Endothelial cell (in vitro differentiated cells): Measurements from ENCODE around the gene CLIC4. TPM values are rescaled to one million over a fixed set of nuclear protein-coding genes. Genes with fewer than 3 reads are reported as not detected.

Source experiments
- DNase-seq: peaks from one replicate; pipeline ENCODE4 v3.0.0; 2021; ENCODE audit warnings: low spot score
- H3K27ac Mint-ChIP-seq: one replicate; pipeline ENCODE4 v1.8.0; 2021; ENCODE audit warnings: mixed read lengths, inconsistent platforms; ENCODE audit not compliant: unreplicated experiment
- H3K27me3 Mint-ChIP-seq: one replicate; pipeline ENCODE4 v1.8.0; 2021; ENCODE audit warnings: mild to moderate bottlenecking, moderate library complexity, mixed read lengths, inconsistent platforms; ENCODE audit not compliant: unreplicated experiment
- H3K36me3 Mint-ChIP-seq: one replicate; pipeline ENCODE4 v1.8.0; 2021; ENCODE audit warnings: mild to moderate bottlenecking, low read depth, mixed read lengths, inconsistent platforms; ENCODE audit not compliant: unreplicated experiment
- H3K4me1 Mint-ChIP-seq: one replicate; pipeline ENCODE4 v1.8.0; 2021; ENCODE audit warnings: mild to moderate bottlenecking, mixed read lengths, inconsistent platforms; ENCODE audit not compliant: unreplicated experiment
- H3K4me3 Mint-ChIP-seq: one replicate; pipeline ENCODE4 v1.8.0; 2021; ENCODE audit warnings: mild to moderate bottlenecking, mixed read lengths, inconsistent platforms; ENCODE audit not compliant: unreplicated experiment
- H3K9me3 Mint-ChIP-seq: one replicate; pipeline ENCODE4 v1.8.0; 2021; ENCODE audit warnings: mixed read lengths, inconsistent platforms; ENCODE audit not compliant: unreplicated experiment
- total RNA-seq: library from RNA; stranded (reverse); fragmentation: NEBNext Ultra II Directional; extraction: Animal tissue kit (Norgen Biotek cat#: 25700); gene quantifications from one replicate; pipeline ENCODE4 v1.2.1, GENCODE V29; 2021; ENCODE audit not compliant: unreplicated experiment
- TF ChIP-seq, protein P1 (sequence below): fragments of 200-600 bp; sonication (generic); IDR thresholded peaks from one replicate; pipeline ENCODE4 v1.5.0; 2021; ENCODE audit warnings: antibody characterized with exemption; ENCODE audit not compliant: unreplicated experiment

CLIC4 gene
- total RNA-seq, 1 donor from 2014 or later, result 109 TPM

DNA sequence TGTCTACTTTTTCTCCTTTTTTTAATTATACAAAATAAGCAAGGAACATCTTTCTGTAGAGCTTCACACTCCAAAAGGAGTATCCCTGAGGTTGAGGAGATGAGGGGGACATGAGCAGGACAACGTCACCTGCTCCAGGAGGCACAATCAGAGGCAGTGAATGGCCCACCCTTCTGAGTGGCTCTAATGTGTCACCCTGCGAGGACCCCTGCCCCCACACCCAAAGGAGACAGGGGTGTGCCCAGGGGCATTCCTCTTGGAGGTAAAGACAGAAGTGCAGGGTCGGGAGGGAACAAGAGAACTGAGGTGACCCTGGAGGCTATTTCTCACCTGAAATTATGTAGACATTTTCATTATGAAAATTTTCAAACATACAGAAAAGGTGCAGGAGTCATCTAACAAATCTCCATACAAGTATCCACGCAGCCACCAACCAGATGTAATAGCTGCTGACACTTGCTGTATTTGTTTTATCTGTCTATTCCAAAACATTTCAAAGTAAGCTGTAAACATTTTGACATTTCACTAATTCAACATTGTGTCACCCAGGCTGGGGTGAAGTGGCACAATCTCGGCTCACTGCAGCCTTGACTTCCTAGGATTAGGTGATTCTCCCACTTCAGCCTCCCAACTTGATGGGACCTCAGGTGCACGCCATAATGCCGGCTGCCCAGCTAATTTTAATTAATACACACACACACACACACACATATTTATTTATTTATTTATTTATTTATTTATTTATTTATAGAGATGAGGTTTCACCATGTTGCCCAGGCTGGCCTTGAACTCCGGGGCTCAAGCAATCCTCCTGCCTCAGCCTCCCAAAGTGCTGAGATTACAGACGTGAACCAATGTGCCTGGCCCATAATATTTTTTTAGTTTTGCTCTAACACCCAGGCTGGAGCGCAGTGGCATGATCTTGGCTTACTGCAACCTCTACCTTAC lies 114.1 kb downstream of the CLIC4 start:
- Mint-ChIP-seq H3K36me3 (no peaks in the 10 kb centered on the region), H3K27me3 (peaks cover 6% of the 10 kb centered on the region), H3K9me3 (no peaks in the 10 kb centered on the region), H3K4me3 (no peak overlapping the region), H3K4me1 (peaks cover 7% of the 10 kb centered on the region), H3K27ac (no peak overlapping the region)
- TF ChIP-seq, protein P1, sequence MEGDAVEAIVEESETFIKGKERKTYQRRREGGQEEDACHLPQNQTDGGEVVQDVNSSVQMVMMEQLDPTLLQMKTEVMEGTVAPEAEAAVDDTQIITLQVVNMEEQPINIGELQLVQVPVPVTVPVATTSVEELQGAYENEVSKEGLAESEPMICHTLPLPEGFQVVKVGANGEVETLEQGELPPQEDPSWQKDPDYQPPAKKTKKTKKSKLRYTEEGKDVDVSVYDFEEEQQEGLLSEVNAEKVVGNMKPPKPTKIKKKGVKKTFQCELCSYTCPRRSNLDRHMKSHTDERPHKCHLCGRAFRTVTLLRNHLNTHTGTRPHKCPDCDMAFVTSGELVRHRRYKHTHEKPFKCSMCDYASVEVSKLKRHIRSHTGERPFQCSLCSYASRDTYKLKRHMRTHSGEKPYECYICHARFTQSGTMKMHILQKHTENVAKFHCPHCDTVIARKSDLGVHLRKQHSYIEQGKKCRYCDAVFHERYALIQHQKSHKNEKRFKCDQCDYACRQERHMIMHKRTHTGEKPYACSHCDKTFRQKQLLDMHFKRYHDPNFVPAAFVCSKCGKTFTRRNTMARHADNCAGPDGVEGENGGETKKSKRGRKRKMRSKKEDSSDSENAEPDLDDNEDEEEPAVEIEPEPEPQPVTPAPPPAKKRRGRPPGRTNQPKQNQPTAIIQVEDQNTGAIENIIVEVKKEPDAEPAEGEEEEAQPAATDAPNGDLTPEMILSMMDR, result no peak
- DNase-seq, result no peak

DNA sequence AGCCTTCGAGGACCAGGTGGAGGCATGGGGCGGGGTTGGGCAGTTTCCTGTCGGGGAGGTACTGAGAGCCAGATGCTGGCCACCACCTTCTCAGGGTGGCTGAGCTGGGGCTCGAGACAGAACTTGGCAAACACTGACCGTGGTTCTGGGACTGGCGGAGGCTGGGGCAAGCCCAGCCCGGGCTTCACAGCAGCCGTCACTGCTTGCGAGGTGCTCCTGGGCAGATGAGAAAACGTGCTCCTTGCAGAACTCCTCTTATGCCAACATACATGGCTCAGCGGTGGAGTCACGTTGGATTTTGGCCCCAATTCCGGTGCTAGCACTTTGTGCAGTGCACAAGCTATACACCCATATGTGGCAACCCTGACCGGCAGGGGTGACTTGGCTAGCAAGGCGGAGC lies 115.6 kb downstream of the CLIC4 start:
- peaks cover 14% of the 10 kb centered on the region for H3K4me1 Mint-ChIP-seq
- no peaks in the 10 kb centered on the region for H3K36me3 Mint-ChIP-seq
- no peaks in the 10 kb centered on the region for H3K9me3 Mint-ChIP-seq
- no peak overlapping the region for H3K27ac Mint-ChIP-seq
- TF ChIP-seq, protein P1, result no peak
- H3K27me3 Mint-ChIP-seq, result peaks cover 6% of the 10 kb centered on the region
- DNase-seq, result no peak
- no peak overlapping the region for H3K4me3 Mint-ChIP-seq

DNA sequence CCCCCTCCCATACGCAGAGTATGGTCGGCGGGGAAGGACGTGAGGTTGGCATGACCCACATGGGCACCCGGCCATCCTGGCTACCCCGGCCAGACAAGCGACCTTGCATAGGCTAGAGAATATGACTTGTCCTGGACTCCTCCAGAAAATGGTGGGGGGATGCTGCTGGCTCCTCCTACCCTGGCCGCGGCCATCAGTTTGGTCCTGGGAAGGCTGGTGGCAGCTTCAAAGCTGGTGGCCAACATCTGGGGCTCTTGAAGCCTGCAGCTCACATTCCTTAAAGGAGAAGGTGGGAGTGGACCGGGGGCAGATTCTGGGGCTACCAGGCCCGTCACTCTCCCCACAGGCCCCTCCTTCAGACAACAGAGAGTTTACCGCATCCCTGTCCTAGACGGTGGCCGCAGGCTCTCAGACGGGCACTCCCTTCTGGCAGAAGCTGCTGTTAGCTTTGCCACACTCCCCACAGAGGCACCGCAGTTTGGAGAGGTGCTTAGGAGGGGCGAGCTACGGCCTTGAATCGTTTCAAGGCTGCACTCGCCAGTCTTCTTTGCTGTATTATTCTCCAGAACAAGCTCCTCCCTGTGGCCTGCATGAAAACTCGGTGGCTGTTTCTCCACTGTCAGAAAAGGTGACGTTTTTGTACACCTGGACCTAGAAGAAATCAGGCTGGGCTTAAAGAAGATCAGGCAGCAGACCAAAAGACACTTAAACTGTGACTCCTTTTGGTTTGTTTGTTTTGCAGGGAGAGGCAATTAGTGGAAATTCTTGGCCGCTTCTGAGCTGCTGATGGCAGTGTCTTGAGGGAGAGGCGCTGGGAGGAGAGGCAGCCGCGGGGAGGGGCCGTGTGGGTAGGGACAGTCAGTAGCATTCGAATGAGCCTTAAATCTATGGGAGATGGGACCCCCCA lies 116.8 kb downstream of the CLIC4 start:
- Mint-ChIP-seq H3K36me3 (no peaks in the 10 kb centered on the region), H3K27ac (no peak overlapping the region), H3K4me3 (no peak overlapping the region), H3K9me3 (no peaks in the 10 kb centered on the region), H3K4me1 (peaks cover 14% of the 10 kb centered on the region), H3K27me3 (peaks cover 6% of the 10 kb centered on the region)
- TF ChIP-seq, protein P1, result no peak
- DNase-seq, result no peak

DNA sequence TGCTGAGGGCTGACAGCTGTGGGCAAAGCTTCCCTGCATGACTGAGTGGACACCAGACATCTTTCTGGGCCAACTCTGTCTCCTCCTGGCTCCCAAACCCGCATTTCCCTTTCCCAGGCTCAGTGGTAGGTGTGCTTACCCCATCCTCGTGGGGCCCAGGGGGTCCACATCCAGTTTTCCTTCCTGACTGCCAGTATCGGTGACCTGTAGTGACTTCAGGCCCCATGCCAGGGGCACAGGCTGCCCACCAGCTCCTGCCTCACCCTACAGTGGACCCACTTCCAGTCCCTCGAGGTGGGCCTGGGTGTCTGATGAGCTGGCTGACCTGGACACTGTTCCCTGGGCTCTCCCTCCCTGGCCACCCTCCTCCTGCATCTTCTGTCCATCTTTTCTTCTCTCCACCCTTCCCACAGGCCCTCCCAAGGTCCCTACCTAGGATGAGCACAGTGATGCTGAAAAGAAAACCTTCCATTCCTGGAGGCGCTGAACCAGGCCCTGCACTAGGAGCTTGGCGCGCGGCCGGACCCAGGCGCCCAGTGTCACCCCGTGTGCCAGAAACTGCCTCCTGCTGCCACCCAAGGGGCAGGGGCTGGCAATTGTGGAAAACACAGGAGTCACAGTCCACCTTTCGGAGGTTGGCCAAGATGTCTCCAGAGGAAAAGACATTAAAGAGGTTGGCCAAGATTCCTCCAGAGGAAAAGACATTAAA lies 117.7 kb downstream of the CLIC4 start:
- TF ChIP-seq, protein P1, result no peak
- Mint-ChIP-seq H3K4me1 (peaks cover 14% of the 10 kb centered on the region), H3K36me3 (no peaks in the 10 kb centered on the region), H3K4me3 (no peak overlapping the region), H3K9me3 (no peaks in the 10 kb centered on the region), H3K27ac (no peak overlapping the region), H3K27me3 (peaks cover 7% of the 10 kb centered on the region)
- no peak for DNase-seq
